Upper lobe of left lung (tissue), 6 donors: Measurements from ENCODE around the gene LRP1B. TPM values are rescaled to one million over a fixed set of nuclear protein-coding genes. Genes with fewer than 3 reads are reported as not detected.

Experiments
- ATAC-seq, 2 donors: fragments of 200-7000 bp; cut with Tn5 transposase; one replicate each; pipeline ENCODE4 v1.9.1; 2022; ENCODE audit warnings: mild to moderate bottlenecking in 2 of 2, moderate library complexity in 2 of 2; ENCODE audit not compliant: low FRiP score in 2 of 2
- DNase-seq, 2 donors: peaks; one replicate each; pipeline ENCODE4 v3.0.0-alpha.2; 2019 to 2020
- H3K27ac ChIP-seq, 4 donors: fragments of 200-600 bp; sonication (generic); one replicate each; pipeline ENCODE4 v1.5.1; 2016 to 2019
- H3K27me3 ChIP-seq, 4 donors: fragments of 200-600 bp; sonication (generic); one replicate each; pipeline ENCODE4 v1.5.1; 2017 to 2019
- H3K36me3 ChIP-seq, 4 donors: fragments of 200-600 bp; sonication (generic); one replicate each; pipeline ENCODE4 v1.5.1; 2016 to 2019
- H3K4me1 ChIP-seq, 4 donors: fragments of 200-600 bp; sonication (generic); one replicate each; pipeline ENCODE4 v1.5.1; 2018 to 2019
- H3K4me3 ChIP-seq, 4 donors: fragments of 200-600 bp; sonication (generic); one replicate each; pipeline ENCODE4 v1.5.1; 2017 to 2019; ENCODE audit warnings: mild to moderate bottlenecking in 2 of 4, moderate library complexity in 1 of 4
- H3K9me3 ChIP-seq, 4 donors: fragments of 200-600 bp; sonication (generic); one replicate each; pipeline ENCODE4 v1.5.1; 2018 to 2019
- CTCF ChIP-seq, 6 experiments: fragments of 450-650 bp in 4 of 6; fragments of 200-600 bp in 2 of 6; sonication (generic) in 2 of 6; IDR thresholded peaks; one replicate each; pipeline ENCODE4 v1.5.1; 2016 to 2019; ENCODE audit warnings: antibody characterized with exemption in 6 of 6
- EP300 ChIP-seq, 4 donors: sonication (generic); formaldehyde crosslinking; IDR thresholded peaks; one replicate each; pipeline ENCODE4 v1.5.1; 2017; ENCODE audit warnings: antibody characterized with exemption in 4 of 4, control low read depth in 2 of 4
- POLR2A ChIP-seq, 4 donors: fragments of 450-650 bp; IDR thresholded peaks; one replicate each; pipeline ENCODE4 v1.5.1; 2016 to 2017; ENCODE audit warnings: antibody characterized with exemption in 4 of 4, mild to moderate bottlenecking in 2 of 4
- POLR2AphosphoS5 ChIP-seq, 2 donors: sonication (generic); formaldehyde crosslinking; IDR thresholded peaks; one replicate each; pipeline ENCODE4 v1.5.1; 2017; ENCODE audit warnings: antibody characterized with exemption in 2 of 2
- WGBS, 2 donors: methylation state at CpG; one replicate each; pipeline ENCODE4 v1.1.5; 2017 to 2018; 5-methylcytosine and 5-hydroxymethylcytosine counted together
- total RNA-seq, 6 donors: library from RNA; depleted of rRNA in 4 of 6; stranded (reverse); fragments of >200 nt in 4 of 6; gene quantifications; one replicate each; pipeline versions ENCODE4 v1.1.0 to v1.2.1, GENCODE V29; 2016 to 2021
- donor health status: DM: no; HTN: no; CAD: no; lungs with moderate emphysema.
- donor health status: DM: no; HTN: yes; CAD: no; lungs with severe emphysema.

LRP1B gene
- total RNA-seq, 6 donors from 2014 or later = under 0.01 to 0.46 (median 0.11) TPM

- ATAC-seq (no peak), DNase-seq (no peak)
- no peak overlapping the region for H3K27ac ChIP-seq
- H3K4me1 ChIP-seq = no peaks in the 10 kb centered on the region
- 69 to 86% methylated on average over 1 of the region's 1 CpG for whole genome bisulfite sequencing, 2 donors
- TF ChIP-seq CTCF (IDR thresholded peaks at IDR 0.05) (no peak), EP300 (IDR thresholded peaks at IDR 0.05) (no peak), POLR2A (IDR thresholded peaks at IDR 0.05) (no peak), POLR2AphosphoS5 (IDR thresholded peaks at IDR 0.05) (no peak)
- H3K9me3 ChIP-seq = no peaks in the 10 kb centered on the region
- no peak overlapping the region for H3K4me3 ChIP-seq
- no peaks in the 10 kb centered on the region for H3K36me3 ChIP-seq
- H3K27me3 ChIP-seq = no peaks in the 10 kb centered on the region
Measured at GRCh38 chr2:142025394-142025793, 105.4 kb downstream of the LRP1B start.

- no peaks in the 10 kb centered on the region for H3K27me3 ChIP-seq
- H3K27ac ChIP-seq = no peak overlapping the region
- ATAC-seq (no peak), DNase-seq (no peak)
- H3K9me3 ChIP-seq = no peaks in the 10 kb centered on the region
- TF ChIP-seq POLR2A (IDR thresholded peaks at IDR 0.05) (no peak), EP300 (IDR thresholded peaks at IDR 0.05) (no peak), POLR2AphosphoS5 (IDR thresholded peaks at IDR 0.05) (no peak), CTCF (IDR thresholded peaks at IDR 0.05) (no peak)
- H3K36me3 ChIP-seq = no peaks in the 10 kb centered on the region
- H3K4me1 ChIP-seq = no peaks in the 10 kb centered on the region
- H3K4me3 ChIP-seq = no peak overlapping the region
- WGBS, 2 donors = 59 to 65% methylated on average over 1 of the region's 1 CpG
Measured at GRCh38 chr2:142020368-142020767, 110.4 kb downstream of the LRP1B start.

- Histone ChIP-seq H3K4me1 (no peaks in the 10 kb centered on the region), H3K36me3 (no peaks in the 10 kb centered on the region), H3K4me3 (no peak overlapping the region), H3K9me3 (no peaks in the 10 kb centered on the region), H3K27ac (no peak overlapping the region), H3K27me3 (no peaks in the 10 kb centered on the region)
- 80 to 82% methylated on average over 1 of the region's 1 CpG for WGBS, 2 donors
- no peak for DNase-seq
- no peak for ATAC-seq
- TF ChIP-seq POLR2A (IDR thresholded peaks at IDR 0.05) (no peak), POLR2AphosphoS5 (IDR thresholded peaks at IDR 0.05) (no peak), CTCF (IDR thresholded peaks at IDR 0.05) (no peak), EP300 (IDR thresholded peaks at IDR 0.05) (no peak)
Measured at GRCh38 chr2:142014536-142014935, 116.3 kb downstream of the LRP1B start.

- no peaks in the 10 kb centered on the region for H3K4me1 ChIP-seq
- TF ChIP-seq POLR2AphosphoS5 (IDR thresholded peaks at IDR 0.05) (no peak), POLR2A (IDR thresholded peaks at IDR 0.05) (no peak), CTCF (IDR thresholded peaks at IDR 0.05) (no peak), EP300 (IDR thresholded peaks at IDR 0.05) (no peak)
- WGBS, 2 donors = 97% methylated on average over 2 of the region's 2 CpGs
- no peak for DNase-seq
- ATAC-seq = no peak
- H3K9me3 ChIP-seq = no peaks in the 10 kb centered on the region
- no peaks in the 10 kb centered on the region for H3K36me3 ChIP-seq
- no peak overlapping the region for H3K4me3 ChIP-seq
- H3K27me3 ChIP-seq = no peaks in the 10 kb centered on the region
- H3K27ac ChIP-seq = no peak overlapping the region
Measured at GRCh38 chr2:142012797-142013196, 118.0 kb downstream of the LRP1B start.

- Histone ChIP-seq H3K4me3 (no peak overlapping the region), H3K9me3 (no peaks in the 10 kb centered on the region), H3K4me1 (no peaks in the 10 kb centered on the region), H3K27ac (no peak overlapping the region), H3K36me3 (no peaks in the 10 kb centered on the region), H3K27me3 (no peaks in the 10 kb centered on the region)
- TF ChIP-seq POLR2AphosphoS5 (IDR thresholded peaks at IDR 0.05) (no peak), EP300 (IDR thresholded peaks at IDR 0.05) (no peak)
- ATAC-seq (no peak), DNase-seq (no peak)
- WGBS, 2 donors = 76 to 79% methylated on average over 11 of the region's 11 CpGs
Measured at GRCh38 chr2:142010477-142011270, 120.1 kb downstream of the LRP1B start.
